GM13976 (cell line): ENCODE measurements around the gene CLDN3.
"Not testable (repeated sequence)": the region's sequence is repeated elsewhere in the genome, so short reads cannot be mapped to it uniquely, and the experiment has no call there.

Source experiments
- DNase-seq: peaks from one replicate; pipeline ENCODE4 v3.0.0; 2012; ENCODE audit warnings: low spot score
- in situ Hi-C: fragments of 300-500 bp; cut with MboI; formaldehyde crosslinking; loops from one replicate; pipeline ENCODE4 v1.12.0; 2022; ENCODE audit warnings: low sequenced_read_pairs, mixed read lengths, inconsistent platforms; ENCODE audit not compliant: unreplicated experiment
- TF ChIP-seq, protein P1 (sequence below): IDR thresholded peaks from 2 replicates; pipeline ENCODE4 v1.5.1; 2012; ENCODE audit warnings: borderline replicate concordance, mild to moderate bottlenecking; ENCODE audit not compliant: insufficient read depth; ENCODE audit errors: extremely low read depth, missing control alignments, control extremely low read depth

The CLDN3 gene

DNA sequence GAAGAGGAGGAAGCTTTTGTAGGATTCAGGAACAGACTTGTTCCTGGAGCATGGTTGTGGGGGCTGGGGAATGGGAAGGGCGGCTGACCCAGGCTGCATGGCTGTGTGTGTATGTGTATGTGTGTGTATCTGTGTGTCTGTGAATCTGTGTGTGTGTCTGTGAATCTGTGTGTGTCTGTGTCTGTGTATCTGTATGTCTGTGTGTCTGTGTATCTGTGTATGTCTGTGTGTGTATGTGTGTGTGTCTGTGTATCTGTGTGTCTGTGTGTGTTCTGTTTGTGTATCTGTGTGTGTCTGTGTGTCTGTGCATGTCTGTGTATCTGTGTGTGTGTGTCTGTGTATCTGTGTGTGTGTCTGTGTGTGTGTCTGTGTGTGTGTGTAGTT lies 44.0 kb downstream of the CLDN3 start:
- TF ChIP-seq, protein P1, sequence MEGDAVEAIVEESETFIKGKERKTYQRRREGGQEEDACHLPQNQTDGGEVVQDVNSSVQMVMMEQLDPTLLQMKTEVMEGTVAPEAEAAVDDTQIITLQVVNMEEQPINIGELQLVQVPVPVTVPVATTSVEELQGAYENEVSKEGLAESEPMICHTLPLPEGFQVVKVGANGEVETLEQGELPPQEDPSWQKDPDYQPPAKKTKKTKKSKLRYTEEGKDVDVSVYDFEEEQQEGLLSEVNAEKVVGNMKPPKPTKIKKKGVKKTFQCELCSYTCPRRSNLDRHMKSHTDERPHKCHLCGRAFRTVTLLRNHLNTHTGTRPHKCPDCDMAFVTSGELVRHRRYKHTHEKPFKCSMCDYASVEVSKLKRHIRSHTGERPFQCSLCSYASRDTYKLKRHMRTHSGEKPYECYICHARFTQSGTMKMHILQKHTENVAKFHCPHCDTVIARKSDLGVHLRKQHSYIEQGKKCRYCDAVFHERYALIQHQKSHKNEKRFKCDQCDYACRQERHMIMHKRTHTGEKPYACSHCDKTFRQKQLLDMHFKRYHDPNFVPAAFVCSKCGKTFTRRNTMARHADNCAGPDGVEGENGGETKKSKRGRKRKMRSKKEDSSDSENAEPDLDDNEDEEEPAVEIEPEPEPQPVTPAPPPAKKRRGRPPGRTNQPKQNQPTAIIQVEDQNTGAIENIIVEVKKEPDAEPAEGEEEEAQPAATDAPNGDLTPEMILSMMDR: no peak
- in situ Hi-C loops: no loop called here
- DNase-seq: no peak

DNA sequence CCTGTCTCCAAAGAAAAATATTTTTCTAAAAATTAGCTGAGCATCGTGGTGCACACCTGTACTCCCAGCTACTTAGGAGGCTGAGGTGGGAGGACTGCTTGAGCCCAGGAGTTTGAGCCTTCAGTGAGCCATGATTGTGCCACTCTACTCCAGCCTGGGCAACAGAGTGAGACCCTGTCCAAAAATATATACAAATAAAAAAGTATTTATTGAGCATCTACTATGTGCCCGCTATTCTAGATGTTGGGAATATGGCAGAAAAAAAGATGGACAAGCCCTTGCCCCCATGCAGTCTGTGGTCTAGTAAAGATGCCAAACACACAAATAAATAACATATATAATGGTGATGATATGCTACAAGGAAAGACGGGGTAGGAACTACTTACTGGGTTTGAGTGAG lies 46.3 kb downstream of the CLDN3 start:
- TF ChIP-seq, protein P1: no peak
- in situ Hi-C loops: no loop called here
- DNase-seq: no peak

DNA sequence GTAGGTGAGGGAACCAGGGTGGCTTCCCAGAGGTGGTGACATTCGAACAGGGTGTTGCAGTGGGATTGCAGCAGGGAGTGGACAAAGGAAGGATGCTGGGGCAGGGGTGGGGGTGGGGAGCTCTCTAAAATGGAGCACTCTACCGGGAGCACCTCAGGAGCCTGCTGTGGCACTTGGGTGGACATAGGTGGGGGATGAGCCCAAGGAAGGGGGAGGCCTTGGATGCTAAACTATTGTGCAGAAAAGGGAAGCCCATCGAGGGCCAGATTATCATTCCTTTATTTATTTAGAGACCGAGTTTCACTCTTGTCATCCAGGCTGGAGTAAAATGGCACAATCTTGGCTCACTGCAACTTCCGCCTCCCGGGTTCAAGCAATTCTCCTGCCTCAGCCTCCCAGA lies 47.3 kb downstream of the CLDN3 start:
- DNase-seq: no peak
- TF ChIP-seq, protein P1: no peak
- in situ Hi-C loops: no loop called here

DNA sequence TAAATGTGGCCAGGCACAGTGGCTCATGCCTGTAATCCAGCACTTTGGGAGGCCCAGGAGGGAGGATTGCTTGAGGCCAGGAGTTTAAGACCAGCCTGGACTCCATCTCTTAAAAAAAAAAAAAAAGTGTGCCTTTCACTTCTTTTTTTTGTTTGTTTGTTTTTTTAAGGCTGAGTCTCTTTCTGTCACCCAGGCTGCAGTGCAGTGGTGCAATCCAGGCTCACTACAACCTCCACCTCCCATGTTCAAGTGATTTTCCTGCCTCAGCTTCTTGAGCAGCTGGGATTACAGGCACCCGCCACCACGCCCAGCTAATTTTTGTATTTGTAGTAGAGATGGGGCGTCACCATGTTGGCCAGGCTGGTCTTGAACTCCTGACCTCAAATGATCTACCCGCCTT lies 47.9 kb downstream of the CLDN3 start:
- DNase-seq, in situ Hi-C loops: not testable (repeated sequence)

DNA sequence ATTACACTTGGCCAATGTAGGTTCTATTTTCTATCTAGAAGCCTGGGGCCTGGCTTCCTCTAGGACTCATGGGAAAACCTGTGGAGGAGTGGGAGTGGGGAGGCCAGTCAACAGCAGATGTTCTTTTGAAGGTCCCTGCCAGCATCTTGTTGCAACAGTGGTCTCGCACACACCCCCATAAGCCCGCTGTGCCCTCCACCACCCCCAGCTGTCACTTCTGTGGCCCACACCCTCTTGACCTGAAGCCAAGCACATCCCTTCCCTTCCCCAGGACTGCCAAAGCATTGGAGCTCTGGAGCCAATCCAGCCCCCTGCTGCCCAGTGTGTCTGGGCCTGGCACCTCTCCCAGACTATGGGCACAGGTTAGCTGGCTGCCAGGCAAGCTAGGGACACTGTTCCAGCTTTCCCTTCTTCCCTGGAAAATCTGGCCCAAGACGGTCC lies 48.7 kb downstream of the CLDN3 start:
- TF ChIP-seq, protein P1: no peak
- in situ Hi-C loops: no loop called here
- no peak for DNase-seq

DNA sequence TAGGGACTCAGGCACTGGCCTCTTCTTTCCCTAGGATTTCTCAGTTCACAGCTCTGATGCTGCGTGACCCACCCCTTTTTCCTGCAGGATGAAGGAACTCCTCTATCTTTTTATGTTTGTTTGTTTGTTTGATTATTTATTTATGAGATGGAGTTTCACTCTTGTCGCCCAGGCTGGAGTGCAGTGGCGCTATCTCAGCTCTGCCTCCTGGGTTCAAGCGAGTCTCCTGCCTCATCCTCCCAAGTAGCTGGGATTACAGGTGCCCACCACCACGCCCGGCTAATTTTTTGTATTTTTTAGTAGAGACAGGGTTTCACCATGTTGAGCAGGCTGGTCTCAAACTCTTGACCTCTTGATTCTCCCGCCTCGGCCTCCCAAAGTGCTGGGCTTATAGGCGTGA lies 49.6 kb downstream of the CLDN3 start:
- in situ Hi-C loops, DNase-seq: not testable (repeated sequence)

DNA sequence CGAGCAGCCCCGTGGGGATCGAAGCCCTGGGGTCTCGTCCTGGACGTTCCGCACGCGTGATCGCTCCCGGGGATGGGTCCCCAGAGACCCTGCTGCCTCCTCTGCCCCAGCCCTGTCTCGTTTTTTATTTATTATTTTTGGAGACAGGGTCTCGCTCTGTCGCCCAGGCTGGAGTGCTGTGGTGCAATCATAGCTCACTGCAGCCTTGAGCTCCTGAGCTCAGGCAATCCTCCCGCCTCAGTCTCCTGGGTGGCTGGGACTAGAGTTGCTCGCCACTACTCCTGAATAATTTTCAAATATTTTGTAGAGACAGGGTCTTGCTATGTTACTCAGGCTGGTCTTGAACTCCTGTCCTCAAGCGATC lies 50.3 kb downstream of the CLDN3 start:
- in situ Hi-C loops: loop anchor here (10.0 kb wide), 1 partner anchor 105 kb away; no protein-coding TSS in a partner anchor
- TF ChIP-seq, protein P1: no peak
- DNase-seq: no peak
